GM12878 (cell line): ENCODE measurements around the gene MOBP.

ENCODE experiments used
- CREB1 ChIP-seq: IDR thresholded peaks from 2 replicates; pipeline ENCODE4 v1.6.1; 2012; ENCODE audit warnings: low read depth, mild to moderate bottlenecking, inconsistent platforms
- EZH2 ChIP-seq: IDR thresholded peaks from 2 replicates; pipeline ENCODE4 v1.6.1; 2012; ENCODE audit warnings: low read depth, mild to moderate bottlenecking, control low read depth, inconsistent platforms, low read length, borderline replicate concordance; ENCODE audit not compliant: control insufficient read depth
- SMC3 ChIP-seq: IDR thresholded peaks from 2 replicates; pipeline ENCODE4 v1.6.1; 2011; ENCODE audit warnings: low read length, improper control_type of control experiment, borderline replicate concordance
- TF ChIP-seq, protein P1 (sequence below): IDR thresholded peaks from 2 replicates; pipeline ENCODE4 v1.6.1; 2012; ENCODE audit warnings: improper control_type of control experiment, low read depth, low read length; ENCODE audit not compliant: insufficient replicate concordance
- TF ChIP-seq, protein P2 (sequence below), 3 experiments: IDR thresholded peaks in 2 of 3; conservative IDR thresholded peaks in 1 of 3; 2 replicates each; pipeline ENCODE4 v1.5.1; 2011; ENCODE audit warnings: low read depth in 3 of 3, low read length in 3 of 3, mild to moderate bottlenecking in 3 of 3, control low read depth in 2 of 3, moderate library complexity in 2 of 3, inconsistent platforms in 1 of 3, mixed read lengths in 1 of 3; ENCODE audit not compliant: control insufficient read depth in 2 of 3, insufficient read depth in 1 of 3; ENCODE audit errors: extremely low read depth in 1 of 3

DNA sequence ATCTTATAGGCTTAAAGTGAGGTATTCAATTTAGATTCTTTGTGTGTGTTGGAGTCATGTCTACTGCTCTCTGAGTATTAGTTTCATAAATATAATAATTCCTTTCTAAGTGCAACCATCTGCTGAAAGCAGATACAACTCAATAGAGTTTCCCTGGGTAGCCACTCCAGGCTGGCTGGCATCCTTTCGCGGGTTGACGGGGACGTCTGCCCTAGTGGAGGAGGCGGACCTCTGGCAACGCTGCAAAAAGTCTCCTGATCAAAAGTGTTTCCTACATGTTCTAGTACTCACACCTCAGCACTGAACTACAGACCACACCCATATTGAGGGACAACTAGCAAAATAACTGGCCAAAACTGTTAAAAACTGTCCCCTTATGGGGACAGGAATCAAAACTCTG is 2.5 kb downstream of the MOBP start:
- TF ChIP-seq, protein P1, sequence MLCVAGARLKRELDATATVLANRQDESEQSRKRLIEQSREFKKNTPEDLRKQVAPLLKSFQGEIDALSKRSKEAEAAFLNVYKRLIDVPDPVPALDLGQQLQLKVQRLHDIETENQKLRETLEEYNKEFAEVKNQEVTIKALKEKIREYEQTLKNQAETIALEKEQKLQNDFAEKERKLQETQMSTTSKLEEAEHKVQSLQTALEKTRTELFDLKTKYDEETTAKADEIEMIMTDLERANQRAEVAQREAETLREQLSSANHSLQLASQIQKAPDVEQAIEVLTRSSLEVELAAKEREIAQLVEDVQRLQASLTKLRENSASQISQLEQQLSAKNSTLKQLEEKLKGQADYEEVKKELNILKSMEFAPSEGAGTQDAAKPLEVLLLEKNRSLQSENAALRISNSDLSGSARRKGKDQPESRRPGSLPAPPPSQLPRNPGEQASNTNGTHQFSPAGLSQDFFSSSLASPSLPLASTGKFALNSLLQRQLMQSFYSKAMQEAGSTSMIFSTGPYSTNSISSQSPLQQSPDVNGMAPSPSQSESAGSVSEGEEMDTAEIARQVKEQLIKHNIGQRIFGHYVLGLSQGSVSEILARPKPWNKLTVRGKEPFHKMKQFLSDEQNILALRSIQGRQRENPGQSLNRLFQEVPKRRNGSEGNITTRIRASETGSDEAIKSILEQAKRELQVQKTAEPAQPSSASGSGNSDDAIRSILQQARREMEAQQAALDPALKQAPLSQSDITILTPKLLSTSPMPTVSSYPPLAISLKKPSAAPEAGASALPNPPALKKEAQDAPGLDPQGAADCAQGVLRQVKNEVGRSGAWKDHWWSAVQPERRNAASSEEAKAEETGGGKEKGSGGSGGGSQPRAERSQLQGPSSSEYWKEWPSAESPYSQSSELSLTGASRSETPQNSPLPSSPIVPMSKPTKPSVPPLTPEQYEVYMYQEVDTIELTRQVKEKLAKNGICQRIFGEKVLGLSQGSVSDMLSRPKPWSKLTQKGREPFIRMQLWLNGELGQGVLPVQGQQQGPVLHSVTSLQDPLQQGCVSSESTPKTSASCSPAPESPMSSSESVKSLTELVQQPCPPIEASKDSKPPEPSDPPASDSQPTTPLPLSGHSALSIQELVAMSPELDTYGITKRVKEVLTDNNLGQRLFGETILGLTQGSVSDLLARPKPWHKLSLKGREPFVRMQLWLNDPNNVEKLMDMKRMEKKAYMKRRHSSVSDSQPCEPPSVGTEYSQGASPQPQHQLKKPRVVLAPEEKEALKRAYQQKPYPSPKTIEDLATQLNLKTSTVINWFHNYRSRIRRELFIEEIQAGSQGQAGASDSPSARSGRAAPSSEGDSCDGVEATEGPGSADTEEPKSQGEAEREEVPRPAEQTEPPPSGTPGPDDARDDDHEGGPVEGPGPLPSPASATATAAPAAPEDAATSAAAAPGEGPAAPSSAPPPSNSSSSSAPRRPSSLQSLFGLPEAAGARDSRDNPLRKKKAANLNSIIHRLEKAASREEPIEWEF = no peak
- TF ChIP-seq, protein P2, sequence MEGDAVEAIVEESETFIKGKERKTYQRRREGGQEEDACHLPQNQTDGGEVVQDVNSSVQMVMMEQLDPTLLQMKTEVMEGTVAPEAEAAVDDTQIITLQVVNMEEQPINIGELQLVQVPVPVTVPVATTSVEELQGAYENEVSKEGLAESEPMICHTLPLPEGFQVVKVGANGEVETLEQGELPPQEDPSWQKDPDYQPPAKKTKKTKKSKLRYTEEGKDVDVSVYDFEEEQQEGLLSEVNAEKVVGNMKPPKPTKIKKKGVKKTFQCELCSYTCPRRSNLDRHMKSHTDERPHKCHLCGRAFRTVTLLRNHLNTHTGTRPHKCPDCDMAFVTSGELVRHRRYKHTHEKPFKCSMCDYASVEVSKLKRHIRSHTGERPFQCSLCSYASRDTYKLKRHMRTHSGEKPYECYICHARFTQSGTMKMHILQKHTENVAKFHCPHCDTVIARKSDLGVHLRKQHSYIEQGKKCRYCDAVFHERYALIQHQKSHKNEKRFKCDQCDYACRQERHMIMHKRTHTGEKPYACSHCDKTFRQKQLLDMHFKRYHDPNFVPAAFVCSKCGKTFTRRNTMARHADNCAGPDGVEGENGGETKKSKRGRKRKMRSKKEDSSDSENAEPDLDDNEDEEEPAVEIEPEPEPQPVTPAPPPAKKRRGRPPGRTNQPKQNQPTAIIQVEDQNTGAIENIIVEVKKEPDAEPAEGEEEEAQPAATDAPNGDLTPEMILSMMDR (IDR thresholded peaks at IDR 0.05 in 2 of 3, conservative IDR thresholded peaks at IDR 0.05 in 1 of 3; ENCODE audit: control insufficient read depth in 2 of 3, extremely low read depth in 1 of 3, insufficient read depth in 1 of 3, low read depth in 3 of 3, low read length in 3 of 3) = no peak
- no peak for TF ChIP-seq EZH2
- TF ChIP-seq CREB1 = no peak
- no peak for TF ChIP-seq SMC3
